ENCODE measurements around the gene NFYC. TPM values are rescaled to one million over a fixed set of nuclear protein-coding genes. Genes with fewer than 3 reads are reported as not detected.

The NFYC gene
- total RNA-seq, 2 donors from 2014 or later, result 62.5 TPM

DNA sequence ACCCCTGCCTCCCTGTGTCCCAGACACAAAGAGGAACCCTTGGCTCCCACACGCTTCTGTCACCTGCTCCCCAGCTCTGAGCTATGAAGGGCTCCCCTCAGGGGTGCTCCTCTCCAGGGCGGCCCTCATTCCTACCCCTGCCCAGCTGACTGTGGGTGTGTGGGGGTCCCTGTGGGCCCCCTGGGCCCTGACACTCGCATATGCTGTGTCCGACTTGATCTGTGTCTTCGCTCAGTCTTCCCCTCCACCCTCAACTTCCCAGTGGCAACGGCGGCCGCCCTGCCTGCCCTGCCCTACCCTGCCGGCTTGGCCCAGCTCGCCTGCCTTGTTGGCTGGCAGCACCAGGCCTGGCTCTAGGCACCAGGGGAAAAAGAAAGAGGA, 93.3 kb downstream of the NFYC start:
- ATAC-seq (peak; percentile 50), DNase-seq (peak in 1 of 2 donors; percentile 50)
- intact Hi-C loops (cut with DNase I, micrococcal nuclease), result no loop called here

GRCh38 chr1:40785446-40785845, 93.9 kb downstream of the NFYC start:
- DNase-seq, result no peak
- no peak for ATAC-seq
- intact Hi-C loops (cut with DNase I, micrococcal nuclease), result no loop called here

GRCh38 chr1:40786171-40786994, 94.9 kb downstream of the NFYC start:
- ATAC-seq, result no peak
- intact Hi-C loops (cut with DNase I, micrococcal nuclease), result no loop called here
- DNase-seq, result no peak

DNA sequence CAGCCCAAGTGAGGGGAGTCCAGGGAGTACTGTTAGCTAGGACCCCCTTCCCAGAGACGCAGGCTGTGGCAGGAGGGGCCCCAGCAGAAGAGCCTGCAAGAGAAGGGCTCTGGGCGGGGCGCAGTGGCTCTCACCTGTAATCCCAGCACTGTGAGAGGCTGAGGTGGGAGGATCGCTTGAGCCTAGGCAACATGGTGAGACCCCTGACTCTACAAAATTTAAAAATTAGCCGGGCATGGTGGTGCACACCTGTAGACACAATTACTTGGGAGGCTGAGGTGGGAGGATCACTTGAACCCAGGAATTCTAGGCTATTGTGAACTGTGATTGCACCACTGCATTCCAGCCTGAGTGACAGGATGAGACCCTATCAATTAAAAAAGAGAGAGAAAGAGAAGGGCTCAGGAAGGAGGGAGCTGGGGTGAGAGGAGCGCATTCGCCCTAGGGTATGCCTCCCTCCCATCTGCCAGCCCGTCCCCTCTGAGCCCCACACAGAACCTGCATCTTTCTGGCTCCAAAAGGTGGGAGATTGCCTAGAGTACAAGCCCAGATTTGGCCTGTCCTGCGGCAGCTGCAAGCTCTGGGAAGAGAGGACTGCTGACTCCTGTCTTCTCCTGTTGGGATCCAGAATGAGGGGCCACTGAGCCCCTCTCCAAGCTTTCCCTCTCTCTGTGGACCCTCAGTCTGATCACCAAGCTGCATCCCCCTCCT, 95.6 kb downstream of the NFYC start:
- no peak for ATAC-seq
- intact Hi-C loops (cut with DNase I, micrococcal nuclease), result no loop called here
- DNase-seq, result no peak

DNA sequence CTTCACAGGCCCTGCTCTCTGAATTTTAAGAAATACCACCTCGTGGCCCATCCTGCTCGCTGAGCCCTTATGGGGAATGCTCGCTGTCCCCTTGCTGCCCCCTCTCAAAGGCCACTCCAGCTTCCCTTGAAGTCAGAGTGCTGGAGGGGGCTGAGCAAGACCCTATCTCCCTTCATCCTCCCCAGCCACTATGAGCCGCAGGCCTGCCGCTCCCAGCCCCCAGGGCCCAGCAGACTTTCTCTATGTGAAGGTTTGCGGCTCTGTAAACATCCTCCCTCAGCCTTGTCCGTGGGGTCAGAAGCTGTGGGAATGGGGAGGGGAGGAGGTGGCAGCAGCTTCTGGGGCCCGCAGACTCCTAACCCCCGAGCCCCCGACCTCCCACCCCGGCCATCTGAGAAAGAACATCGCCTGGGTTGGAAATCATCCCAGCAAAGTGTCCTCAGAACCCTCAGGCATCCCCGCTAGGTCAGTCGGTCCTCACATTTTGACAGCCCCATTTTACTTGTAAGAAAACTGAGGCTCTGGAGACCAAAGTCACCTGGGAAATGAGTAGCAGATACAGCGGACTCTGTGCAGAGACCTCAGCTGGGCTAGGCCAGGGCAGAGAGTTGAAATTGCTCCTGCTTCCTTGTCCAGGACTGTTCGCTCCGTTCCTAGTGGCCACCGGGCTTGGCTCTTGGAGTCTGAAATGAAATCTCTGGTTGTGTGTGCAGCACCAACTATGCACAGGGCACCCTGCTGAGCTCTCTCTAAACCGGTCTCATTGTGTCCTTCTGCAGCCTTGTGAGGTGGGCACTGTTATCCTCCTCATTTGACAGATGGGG, 96.4 kb downstream of the NFYC start:
- no peak for DNase-seq
- intact Hi-C loops (cut with DNase I, micrococcal nuclease), result no loop called here
- no peak for ATAC-seq

DNA sequence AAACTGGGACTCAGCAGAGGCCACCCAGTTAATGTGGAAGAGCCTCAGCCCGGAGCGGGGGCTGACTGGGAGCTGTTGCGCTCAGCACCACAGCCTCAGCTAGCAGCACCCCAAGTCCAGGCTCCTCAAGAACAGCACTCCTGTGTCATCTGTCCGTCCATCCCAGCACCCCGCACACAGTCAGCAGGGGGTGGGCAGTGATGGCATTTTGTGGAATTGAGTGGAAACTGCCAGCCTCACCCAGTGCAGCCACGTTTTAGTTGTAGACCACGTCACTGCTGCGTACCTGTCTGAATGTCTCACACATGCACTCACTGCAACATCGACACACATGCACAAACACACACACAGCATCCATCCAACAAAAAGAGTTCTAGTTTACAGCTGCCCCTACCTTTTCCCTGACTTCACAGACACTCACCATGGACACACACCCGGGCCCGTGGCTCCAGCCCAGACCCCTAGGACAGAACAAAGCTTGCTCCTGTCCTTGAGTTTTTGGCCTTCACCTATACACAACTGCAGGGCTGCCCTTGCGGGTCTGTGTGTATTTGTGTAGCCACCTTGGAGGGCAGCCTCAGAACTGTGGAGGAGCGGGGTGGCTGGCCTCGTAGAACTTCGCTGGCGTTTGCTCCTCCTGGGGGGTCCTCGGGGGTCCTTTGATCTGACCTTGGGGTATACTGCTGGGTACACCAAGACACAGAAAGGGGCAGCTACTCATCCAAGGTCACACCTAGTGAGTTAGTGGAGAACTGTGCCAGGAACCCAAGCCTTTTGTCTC, 97.2 kb downstream of the NFYC start:
- intact Hi-C loops (cut with DNase I, micrococcal nuclease), result no loop called here
- ATAC-seq (no peak), DNase-seq (no peak)

DNA sequence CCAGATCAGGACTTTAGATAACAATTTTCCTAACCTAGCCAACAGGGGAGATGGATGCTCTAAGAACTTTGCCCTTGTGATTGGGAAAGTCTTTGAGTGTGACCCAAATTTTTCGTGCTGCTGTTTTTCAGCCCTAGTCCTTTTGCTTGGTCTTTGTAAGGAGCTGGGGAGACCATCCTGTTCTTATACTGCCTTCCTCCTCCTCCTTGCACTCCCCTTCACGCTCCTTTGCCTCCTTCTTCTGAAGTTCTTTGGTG, 97.8 kb downstream of the NFYC start:
- DNase-seq (no peak), ATAC-seq (no peak)
- intact Hi-C loops (cut with DNase I, micrococcal nuclease), result no loop called here

DNA sequence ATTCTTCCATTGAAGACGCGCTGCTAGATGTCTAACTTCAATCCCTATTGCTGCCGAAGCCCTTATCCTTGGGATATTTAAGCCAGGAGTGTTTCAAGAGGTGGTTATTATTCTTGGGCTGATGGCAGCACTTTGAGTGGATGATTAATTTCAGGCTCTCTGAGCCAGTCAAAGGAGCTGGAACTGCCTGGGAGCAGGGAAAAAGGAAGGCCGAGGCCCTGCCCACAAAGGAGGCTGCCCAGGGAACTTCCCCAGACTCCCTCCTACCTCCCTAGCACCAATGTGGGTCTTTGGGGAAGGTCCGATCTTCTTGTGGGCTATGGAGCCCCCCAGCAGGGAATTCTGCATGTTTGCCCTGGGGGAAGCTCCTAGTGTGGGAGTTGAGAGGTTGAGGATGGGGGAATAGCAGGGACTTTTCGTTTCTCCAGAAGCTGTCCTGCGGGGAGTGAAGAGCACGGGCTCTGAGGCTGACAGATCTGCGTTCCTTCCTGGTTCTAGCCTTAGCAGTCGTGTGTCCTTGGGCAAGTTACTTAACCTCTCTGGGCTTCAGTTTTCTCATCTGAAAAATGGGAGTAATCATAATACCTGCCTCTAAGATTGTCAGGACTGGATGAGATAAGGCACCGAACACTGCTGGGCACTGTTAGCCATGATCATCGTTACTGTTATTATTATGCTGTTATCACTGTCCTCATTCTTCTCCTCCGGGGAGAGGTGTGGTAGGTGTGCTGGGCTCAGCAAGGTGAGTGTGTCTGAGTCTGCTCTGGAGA, 98.3 kb downstream of the NFYC start:
- intact Hi-C loops (cut with DNase I, micrococcal nuclease), result no loop called here
- no peak for ATAC-seq
- DNase-seq, result no peak

DNA sequence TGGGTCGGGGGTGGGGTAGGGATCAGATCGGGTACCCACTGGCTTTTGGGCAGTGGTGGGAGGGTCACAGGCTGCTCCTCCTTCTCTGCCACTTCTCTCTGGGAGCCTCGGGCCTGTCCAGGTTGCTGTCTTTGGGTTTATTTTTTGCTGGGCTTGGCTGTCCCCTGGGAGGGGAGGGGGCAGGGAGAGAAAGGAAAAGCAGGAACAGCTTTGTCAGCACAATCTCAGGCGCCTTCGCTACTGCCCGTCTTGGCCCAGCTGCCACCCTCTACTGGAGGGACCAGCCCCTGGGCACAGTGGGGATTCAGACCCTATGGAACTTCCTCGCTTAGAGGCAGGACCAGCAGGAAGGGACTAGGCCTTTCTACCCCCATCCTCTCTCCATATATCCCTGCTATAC, 100.5 kb downstream of the NFYC start:
- intact Hi-C loops (cut with DNase I, micrococcal nuclease), result no loop called here
- ATAC-seq, result no peak
- no peak for DNase-seq

DNA sequence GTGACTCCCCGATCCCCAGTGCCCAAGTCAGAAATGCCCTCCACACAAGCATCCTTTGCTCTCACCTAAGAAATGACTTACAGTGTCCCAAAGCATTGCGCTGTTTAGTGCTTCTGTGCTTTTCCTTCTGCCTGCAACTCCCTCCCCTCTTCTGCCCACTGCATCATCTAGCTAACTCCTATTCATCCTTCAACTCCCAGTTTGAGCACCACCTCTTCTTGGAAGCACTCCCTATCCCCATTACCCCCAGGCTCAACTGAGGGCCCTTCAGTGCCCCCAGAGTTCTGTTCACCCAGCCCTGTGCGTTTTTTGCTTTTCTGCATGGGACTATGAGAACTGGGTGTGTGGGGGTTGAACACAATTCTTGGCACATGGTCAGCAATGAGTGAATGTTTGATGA, 102.1 kb downstream of the NFYC start:
- ATAC-seq (no peak), DNase-seq (no peak)

GRCh38 chr1:40794048-40794447, 102.5 kb downstream of the NFYC start:
- intact Hi-C loops (cut with DNase I, micrococcal nuclease), result no loop called here
- no peak for DNase-seq
- no peak for ATAC-seq

More for the DNA sequence above, 102.1 kb downstream of the NFYC start:
- intact Hi-C loops (cut with DNase I, micrococcal nuclease), result no loop called here

DNA sequence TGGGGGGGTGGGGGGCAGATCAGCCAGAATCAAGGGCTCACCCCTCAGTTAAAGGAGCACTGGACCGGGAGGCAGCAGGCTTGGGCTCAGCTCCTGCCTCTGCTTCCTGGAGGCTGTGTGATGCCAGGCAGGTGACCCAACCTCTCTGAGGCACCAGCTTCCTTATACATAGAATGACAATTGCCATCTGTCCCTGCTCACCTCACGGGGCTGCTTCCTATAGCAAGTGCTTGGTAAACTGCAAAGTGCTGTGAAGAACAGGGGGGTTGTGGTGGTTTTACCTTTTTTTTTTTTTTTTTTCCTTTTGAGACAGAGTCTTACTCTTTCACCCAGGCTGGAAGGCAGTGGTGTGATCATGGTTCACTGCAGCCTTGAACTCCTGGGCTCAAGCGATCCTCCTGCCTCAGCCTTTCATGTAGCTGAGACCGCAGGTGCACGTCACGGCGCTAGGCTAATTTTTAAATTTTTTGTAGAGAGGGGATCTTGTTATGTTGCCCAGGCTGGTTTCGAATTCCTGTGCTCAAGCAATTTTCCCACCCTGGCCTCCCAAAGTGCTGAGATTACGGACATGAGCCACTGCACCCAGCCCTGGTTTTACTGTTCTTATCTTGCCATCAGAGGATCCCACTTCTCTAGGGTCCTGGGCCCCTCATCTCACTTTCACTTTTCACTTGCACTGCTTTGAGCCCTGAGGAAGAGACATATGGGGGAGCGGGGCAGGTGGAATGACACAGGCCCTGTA, 103.6 kb downstream of the NFYC start:
- no peak for ATAC-seq
- DNase-seq, result no peak
- intact Hi-C loops (cut with DNase I, micrococcal nuclease), result no loop called here

- DNase-seq, result no peak
- ATAC-seq, result no peak
- intact Hi-C loops (cut with DNase I, micrococcal nuclease), result no loop called here
Measured at GRCh38 chr1:40795811-40796586, 104.5 kb downstream of the NFYC start.

- ATAC-seq (no peak), DNase-seq (peak in 1 of 2 donors; percentile 44)
Measured at GRCh38 chr1:40796939-40797667, 105.6 kb downstream of the NFYC start.

GRCh38 chr1:40797668-40798010, 106.1 kb downstream of the NFYC start:
- DNase-seq (no peak), ATAC-seq (no peak)
- intact Hi-C loops (cut with DNase I, micrococcal nuclease), result no loop called here

More at GRCh38 chr1:40796939-40797667, 105.6 kb downstream of the NFYC start:
- intact Hi-C loops (cut with DNase I, micrococcal nuclease), result no loop called here

Measured in left colon (tissue), 2 donors.